Astrocyte of the cerebellum (primary cell): ENCODE data around the gene HAX1.
"Not testable (repeated sequence)": the region's sequence is repeated elsewhere in the genome, so short reads cannot be mapped to it uniquely, and the experiment has no call there.

Experiments
- DNase-seq: peaks from one replicate; pipeline ENCODE4 v3.0.0-alpha.2; 2011; ENCODE audit warnings: low read depth
- H3K4me3 ChIP-seq: 2 replicates; pipeline ENCODE4 v1.5.1; 2011; ENCODE audit warnings: mild to moderate bottlenecking, low read depth, low read length, moderate library complexity
- CTCF ChIP-seq: IDR thresholded peaks from 2 replicates; pipeline ENCODE4 v1.5.1; 2012; ENCODE audit warnings: low read length, low read depth, moderate library complexity, mild to moderate bottlenecking; ENCODE audit errors: missing control alignments
- in situ Hi-C: cut with HindIII; loops from 2 replicates; pipeline ENCODE4 v1.10.0; 2017; ENCODE audit warnings: low sequenced_read_pairs

Gene HAX1

GRCh38 chr1:154270833-154271232, 1.6 kb upstream of the HAX1 start:
- DNase-seq = no peak
- TF ChIP-seq CTCF = no peak

GRCh38 chr1:154272999-154273563, 652 bp downstream of the HAX1 start:
- in situ Hi-C loops = no loop called here
- DNase-seq = no peak
- H3K4me3 ChIP-seq = peak overlapping the region; percentile 99
- no peak for TF ChIP-seq CTCF

More at GRCh38 chr1:154270833-154271232, 1.6 kb upstream of the HAX1 start:
- in situ Hi-C loops = no loop called here
- no peak overlapping the region for H3K4me3 ChIP-seq

GRCh38 chr1:154276797-154277196, 4.4 kb downstream of the HAX1 start:
- in situ Hi-C loops = no loop called here
- DNase-seq = no peak
- H3K4me3 ChIP-seq = no peak overlapping the region
- peak; percentile 8 for TF ChIP-seq CTCF

- DNase-seq, in situ Hi-C loops, H3K4me3 ChIP-seq: not testable (repeated sequence)
Observed at GRCh38 chr1:154287591-154287990, 15.2 kb downstream of the HAX1 start.

- in situ Hi-C loops = no loop called here
- TF ChIP-seq CTCF = no peak
- no peak overlapping the region for H3K4me3 ChIP-seq
- DNase-seq = no peak
Observed at GRCh38 chr1:154288661-154289060, 16.2 kb downstream of the HAX1 start.

GRCh38 chr1:154290921-154291320, 18.5 kb downstream of the HAX1 start:
- no peak for DNase-seq
- no peak for TF ChIP-seq CTCF
- in situ Hi-C loops = no loop called here
- H3K4me3 ChIP-seq = no peak overlapping the region

GRCh38 chr1:154295408-154296235, 23.2 kb downstream of the HAX1 start:
- no peak for DNase-seq
- TF ChIP-seq CTCF = no peak
- H3K4me3 ChIP-seq = no peak overlapping the region
- in situ Hi-C loops = no loop called here
